Prostate gland (tissue), 2 donors: ENCODE results near the gene PCDH1. TPM values are rescaled to one million over a fixed set of nuclear protein-coding genes. Genes with fewer than 3 reads are reported as not detected.

Experiments used
- DNase-seq: peaks from one replicate; pipeline ENCODE4 v3.0.0-alpha.2; 2019; ENCODE audit warnings: low spot score
- H3K27ac ChIP-seq, 2 donors: fragments of 200-600 bp; sonication (generic); 2 replicates each; pipeline ENCODE4 v1.5.1; 2017 to 2019
- H3K27me3 ChIP-seq: fragments of 200-600 bp; sonication (generic); replicated peaks from 2 replicates; pipeline ENCODE4 v1.5.1; 2019; ENCODE audit not compliant: insufficient read depth
- H3K36me3 ChIP-seq, 2 donors: fragments of 200-600 bp; sonication (generic); 1 replicate in 1 of 2; 2 replicates in 1 of 2; pipeline versions ENCODE4 v1.5.1 to v1.8.1; 2017 to 2019
- H3K4me1 ChIP-seq: fragments of 200-600 bp; sonication (generic); replicated peaks from 2 replicates; pipeline ENCODE4 v1.5.1; 2019
- H3K4me3 ChIP-seq, 2 donors: fragments of 200-600 bp; sonication (generic); 2 replicates each; pipeline ENCODE4 v1.5.1; 2017 to 2019
- H3K9me3 ChIP-seq: fragments of 200-600 bp; sonication (generic); 2 replicates; pipeline ENCODE4 v1.5.1; 2017
- POLR2A ChIP-seq: fragments of 450-650 bp; IDR thresholded peaks from one replicate; pipeline ENCODE4 v1.6.1; 2016; ENCODE audit warnings: antibody characterized with exemption, mild to moderate bottlenecking
- POLR2AphosphoS5 ChIP-seq: sonication (generic); formaldehyde crosslinking; IDR thresholded peaks from one replicate; pipeline ENCODE4 v1.6.1; 2017; ENCODE audit warnings: antibody characterized with exemption
- WGBS: methylation state at CpG from one replicate; pipeline ENCODE4 v1.1.5; 2018; 5-methylcytosine and 5-hydroxymethylcytosine counted together
- intact Hi-C: fragments of 100-400 bp; cut with DNase I; formaldehyde crosslinking; loops from one replicate; pipeline ENCODE4 v1.14.2; 2022
- total RNA-seq, 2 donors: library from RNA; depleted of rRNA; stranded (reverse); fragments of >200 nt; gene quantifications; one replicate each; pipeline ENCODE4 v1.1.0, GENCODE V29; 2016
- TF ChIP-seq, protein P1 (sequence below), 4 experiments: fragments of 200-600 bp in 2 of 4; fragments of 450-650 bp in 2 of 4; sonication (generic) in 2 of 4; IDR thresholded peaks; 1 replicate in 3 of 4; 2 replicates in 1 of 4; pipeline ENCODE4 v1.5.1; 2016 to 2019; ENCODE audit warnings: antibody characterized with exemption in 4 of 4, mild to moderate bottlenecking in 2 of 4, moderate library complexity in 2 of 4

Gene PCDH1
- total RNA-seq, 2 donors from 2014 or later, result 49.2 to 81.1 TPM

DNA sequence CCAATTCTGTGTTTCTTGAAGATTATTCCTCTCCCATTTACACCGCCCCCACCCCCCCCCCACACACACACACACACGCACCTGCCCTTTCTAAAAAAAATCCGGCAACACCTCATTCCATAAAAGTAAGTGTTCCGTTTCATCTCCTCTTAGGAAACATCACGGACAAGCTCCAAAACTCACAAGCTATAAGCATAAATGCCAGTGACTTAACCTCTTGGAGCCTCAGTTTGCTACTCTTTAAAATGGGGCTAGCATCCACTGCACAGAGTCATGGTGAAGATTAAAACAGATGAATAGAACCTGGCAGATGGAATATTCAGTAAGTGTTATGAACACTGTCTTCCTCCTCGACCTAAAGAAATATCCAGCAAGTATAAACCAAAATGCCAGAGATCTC is 70.5 kb downstream of the PCDH1 start:
- no peaks in the 10 kb centered on the region for H3K36me3 ChIP-seq
- no peak overlapping the region for H3K27ac ChIP-seq
- intact Hi-C loops, result no loop called here
- no peaks in the 10 kb centered on the region for H3K4me1 ChIP-seq
- 66% methylated on average over 6 of the region's 6 CpGs for WGBS
- DNase-seq, result no peak
- H3K9me3 ChIP-seq, result no peaks in the 10 kb centered on the region
- TF ChIP-seq, protein P1, sequence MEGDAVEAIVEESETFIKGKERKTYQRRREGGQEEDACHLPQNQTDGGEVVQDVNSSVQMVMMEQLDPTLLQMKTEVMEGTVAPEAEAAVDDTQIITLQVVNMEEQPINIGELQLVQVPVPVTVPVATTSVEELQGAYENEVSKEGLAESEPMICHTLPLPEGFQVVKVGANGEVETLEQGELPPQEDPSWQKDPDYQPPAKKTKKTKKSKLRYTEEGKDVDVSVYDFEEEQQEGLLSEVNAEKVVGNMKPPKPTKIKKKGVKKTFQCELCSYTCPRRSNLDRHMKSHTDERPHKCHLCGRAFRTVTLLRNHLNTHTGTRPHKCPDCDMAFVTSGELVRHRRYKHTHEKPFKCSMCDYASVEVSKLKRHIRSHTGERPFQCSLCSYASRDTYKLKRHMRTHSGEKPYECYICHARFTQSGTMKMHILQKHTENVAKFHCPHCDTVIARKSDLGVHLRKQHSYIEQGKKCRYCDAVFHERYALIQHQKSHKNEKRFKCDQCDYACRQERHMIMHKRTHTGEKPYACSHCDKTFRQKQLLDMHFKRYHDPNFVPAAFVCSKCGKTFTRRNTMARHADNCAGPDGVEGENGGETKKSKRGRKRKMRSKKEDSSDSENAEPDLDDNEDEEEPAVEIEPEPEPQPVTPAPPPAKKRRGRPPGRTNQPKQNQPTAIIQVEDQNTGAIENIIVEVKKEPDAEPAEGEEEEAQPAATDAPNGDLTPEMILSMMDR (IDR thresholded peaks at IDR 0.05), result no peak
- no peak for TF ChIP-seq POLR2A
- TF ChIP-seq POLR2AphosphoS5, result no peak
- no peak overlapping the region for H3K4me3 ChIP-seq
- no peaks in the 10 kb centered on the region for H3K27me3 ChIP-seq

DNA sequence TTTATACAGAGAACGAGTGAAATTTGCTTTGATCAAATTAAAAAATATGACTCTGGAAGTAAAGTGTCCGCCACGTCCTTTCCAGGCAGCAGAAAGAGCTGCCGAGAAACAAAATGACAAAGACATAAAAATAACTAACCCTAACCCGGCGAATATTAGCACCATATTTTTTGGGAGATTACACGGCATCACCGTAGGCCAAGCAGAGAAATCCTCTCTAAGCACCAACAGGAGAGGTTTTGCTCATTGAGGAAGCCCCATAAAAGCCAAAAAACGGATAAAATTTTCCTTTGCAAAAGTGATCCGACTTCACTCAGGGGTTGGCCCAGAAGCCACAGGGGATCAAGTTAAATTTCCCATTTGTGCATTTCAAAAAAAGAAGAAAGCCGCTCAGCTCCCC is 70.9 kb downstream of the PCDH1 start:
- H3K4me1 ChIP-seq, result no peaks in the 10 kb centered on the region
- 75% methylated on average over 11 of the region's 11 CpGs for WGBS
- no peaks in the 10 kb centered on the region for H3K27me3 ChIP-seq
- DNase-seq, result no peak
- TF ChIP-seq POLR2A, result no peak
- no peak for TF ChIP-seq POLR2AphosphoS5
- TF ChIP-seq, protein P1 (IDR thresholded peaks at IDR 0.05), result no peak
- no peaks in the 10 kb centered on the region for H3K9me3 ChIP-seq
- intact Hi-C loops, result no loop called here
- no peak overlapping the region for H3K27ac ChIP-seq
- H3K36me3 ChIP-seq, result no peaks in the 10 kb centered on the region
- H3K4me3 ChIP-seq, result no peak overlapping the region

DNA sequence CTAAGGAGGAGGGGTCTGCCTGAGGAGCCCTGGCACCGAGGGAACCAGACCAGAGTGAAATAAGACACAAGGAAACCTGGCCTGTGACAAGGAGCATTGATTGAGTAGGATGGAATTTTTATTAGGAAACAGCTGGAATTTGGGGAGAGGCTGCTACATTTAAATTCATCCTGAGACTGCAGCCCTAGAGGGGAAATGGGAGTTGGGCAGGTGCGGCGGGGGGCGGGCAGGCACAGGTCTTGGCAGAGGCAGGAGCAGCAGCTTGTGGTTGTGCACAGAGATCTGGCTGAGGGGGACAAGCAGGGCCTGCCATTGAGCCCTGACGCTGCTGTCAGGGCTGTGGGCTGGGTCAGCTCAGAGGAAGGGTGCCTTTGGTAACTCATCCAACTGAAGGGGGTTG is 71.6 kb downstream of the PCDH1 start:
- Histone ChIP-seq H3K27me3 (no peaks in the 10 kb centered on the region), H3K4me1 (no peaks in the 10 kb centered on the region), H3K4me3 (no peak overlapping the region), H3K9me3 (no peaks in the 10 kb centered on the region), H3K27ac (no peak overlapping the region), H3K36me3 (no peaks in the 10 kb centered on the region)
- DNase-seq, result no peak
- no peak for TF ChIP-seq POLR2AphosphoS5
- TF ChIP-seq, protein P1 (IDR thresholded peaks at IDR 0.05), result no peak
- no peak for TF ChIP-seq POLR2A
- 31% methylated on average over 5 of the region's 5 CpGs for WGBS
- intact Hi-C loops, result no loop called here

DNA sequence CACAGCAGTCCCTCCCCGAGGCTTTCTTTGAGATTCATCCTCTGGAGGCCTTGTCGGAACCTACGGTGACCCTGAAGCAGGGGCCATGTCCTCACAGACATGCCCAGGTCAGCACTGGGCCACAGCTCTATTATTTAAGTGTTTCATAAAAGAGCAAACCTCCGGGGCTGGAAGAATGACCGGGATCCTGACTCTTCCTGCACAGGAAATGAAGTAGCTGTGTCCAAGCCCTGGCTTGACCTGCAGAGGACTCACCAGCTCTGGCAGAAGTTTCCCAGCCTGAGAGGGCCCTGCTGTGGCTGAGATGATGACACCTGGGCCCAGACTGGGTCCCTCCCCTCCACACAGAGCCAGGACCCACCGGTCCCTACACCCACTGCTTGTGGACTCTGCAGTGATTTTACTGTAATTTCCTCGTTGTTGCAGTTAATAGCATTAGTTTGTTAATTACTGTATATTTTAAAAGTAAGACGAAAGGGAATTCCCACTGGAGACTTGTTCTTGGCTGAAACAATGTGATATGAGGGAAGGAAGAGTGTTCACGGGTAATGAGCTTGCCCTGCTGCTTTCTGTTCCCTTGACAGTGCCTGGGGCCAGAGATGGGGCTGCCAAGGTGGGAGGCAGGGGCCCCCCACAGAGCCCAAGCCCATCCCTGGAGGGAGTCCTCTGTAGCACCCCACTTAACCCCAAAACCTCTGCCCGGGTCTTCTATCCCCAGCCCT is 72.2 kb downstream of the PCDH1 start:
- intact Hi-C loops, result no loop called here
- no peaks in the 10 kb centered on the region for H3K36me3 ChIP-seq
- no peak for DNase-seq
- no peak overlapping the region for H3K4me3 ChIP-seq
- no peaks in the 10 kb centered on the region for H3K4me1 ChIP-seq
- no peak overlapping the region for H3K27ac ChIP-seq
- no peaks in the 10 kb centered on the region for H3K9me3 ChIP-seq
- 34% methylated on average over 10 of the region's 10 CpGs for WGBS
- TF ChIP-seq, protein P1 (IDR thresholded peaks at IDR 0.05), result no peak
- TF ChIP-seq POLR2AphosphoS5, result peak; percentile 6
- H3K27me3 ChIP-seq, result no peaks in the 10 kb centered on the region

DNA sequence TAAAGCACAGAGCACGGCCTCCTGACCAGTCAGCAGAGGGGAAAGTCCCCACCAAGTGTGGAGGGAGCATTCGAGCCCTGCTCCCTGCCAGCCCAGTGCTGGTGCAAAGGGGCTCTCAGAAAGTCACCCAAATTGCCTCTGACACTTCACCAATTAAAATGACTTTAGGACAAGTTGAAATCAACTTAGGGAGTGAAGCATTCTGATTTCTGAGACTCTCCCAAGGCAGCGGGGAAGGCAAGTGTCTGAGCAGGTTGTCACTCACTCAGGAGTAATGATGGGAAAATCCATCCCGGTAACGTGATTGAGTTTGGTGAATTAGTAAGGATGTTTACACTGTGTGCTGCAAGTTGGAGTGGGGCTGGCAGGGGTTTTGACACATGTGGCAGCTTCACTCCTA is 73.7 kb downstream of the PCDH1 start:
- no peaks in the 10 kb centered on the region for H3K27me3 ChIP-seq
- no peaks in the 10 kb centered on the region for H3K36me3 ChIP-seq
- H3K27ac ChIP-seq, result no peak overlapping the region

More for the DNA sequence above, 73.7 kb downstream of the PCDH1 start:
- TF ChIP-seq, protein P1 (IDR thresholded peaks at IDR 0.05), result no peak
- no peak for TF ChIP-seq POLR2A
- TF ChIP-seq POLR2AphosphoS5, result no peak
- WGBS, result 50% methylated on average over 5 of the region's 5 CpGs
- Histone ChIP-seq H3K9me3 (no peaks in the 10 kb centered on the region), H3K4me3 (no peak overlapping the region), H3K4me1 (no peaks in the 10 kb centered on the region)
- DNase-seq, result no peak
- intact Hi-C loops, result no loop called here
